OCI-M1 (cell line): ENCODE results near the gene ARHGEF19.
A peak's percentile ranks its signal among the peaks of the same experiment; 100 is the strongest.
"Not testable (repeated sequence)": the region's sequence is repeated elsewhere in the genome, so short reads cannot be mapped to it uniquely, and the experiment has no call there.

Experiments
- DNase-seq: peaks from one replicate; lab custom pipeline; 2025; lab: John Stamatoyannopoulos, UW

ARHGEF19 gene

DNA sequence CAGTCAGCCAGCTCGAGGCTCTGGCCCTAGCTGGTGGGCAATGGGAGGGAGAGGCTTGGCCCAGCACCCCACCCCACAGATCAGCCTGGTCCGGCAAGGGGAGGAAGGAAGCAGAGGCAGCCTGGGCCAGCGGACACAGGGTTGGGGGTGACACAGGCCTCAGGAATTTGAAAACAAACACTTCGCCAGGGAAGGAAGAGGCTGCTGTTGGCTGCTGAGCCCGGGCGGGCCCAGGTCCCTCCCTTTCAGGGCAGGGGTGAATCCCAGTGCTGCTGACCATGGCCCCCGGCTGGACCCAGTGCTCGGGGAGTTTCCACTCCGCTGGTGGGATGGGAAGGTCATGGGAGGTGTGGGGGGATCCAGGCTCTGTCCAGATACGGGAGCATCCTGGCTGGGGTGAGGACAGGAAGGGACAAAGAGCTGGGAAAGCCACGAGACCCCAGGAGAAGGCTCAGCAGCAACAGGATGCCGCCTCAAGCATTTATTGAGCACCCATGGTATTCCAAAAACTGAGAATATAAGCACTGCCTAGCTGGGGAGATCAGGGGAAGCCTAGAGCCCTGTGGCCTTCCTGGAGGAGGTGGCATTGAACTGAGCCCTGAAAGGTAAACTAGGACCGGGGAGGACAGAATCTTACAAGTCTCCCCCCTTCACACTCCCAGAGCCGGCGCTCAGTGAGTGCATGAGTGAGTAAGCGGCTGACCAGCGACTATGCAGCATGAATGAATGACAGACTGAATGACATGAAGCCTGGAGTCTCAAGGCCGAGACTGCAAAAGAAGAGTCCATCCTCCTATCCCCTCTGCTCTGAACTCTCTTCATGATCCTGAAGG lies 30.3 kb downstream of the ARHGEF19 start:
- no peak for DNase-seq

DNA sequence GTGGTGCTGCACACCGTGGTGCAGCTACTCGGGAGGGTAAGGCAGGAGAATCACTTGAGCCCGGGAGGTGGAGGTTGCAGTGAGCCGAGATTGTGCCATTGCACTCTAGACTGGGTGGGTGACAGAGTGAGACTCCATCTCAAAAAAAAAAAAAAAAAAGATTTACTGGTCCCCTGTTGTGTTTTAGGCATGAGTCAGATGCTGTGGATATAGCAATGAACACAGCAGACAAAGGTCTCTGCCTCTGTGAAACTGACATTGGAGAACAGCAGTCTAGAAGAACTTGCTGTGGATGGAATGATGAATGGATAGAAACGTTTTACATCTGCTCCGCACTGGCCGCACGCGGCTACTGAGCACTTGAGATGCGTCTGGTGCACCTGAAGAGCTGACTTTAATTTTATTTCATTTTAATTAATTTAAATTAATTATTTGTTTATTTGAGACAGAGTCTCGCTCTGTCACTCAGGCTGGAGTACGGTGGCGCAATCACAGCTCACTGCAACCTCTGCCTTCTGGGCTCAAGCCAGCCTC lies 32.1 kb downstream of the ARHGEF19 start:
- DNase-seq = no peak

DNA sequence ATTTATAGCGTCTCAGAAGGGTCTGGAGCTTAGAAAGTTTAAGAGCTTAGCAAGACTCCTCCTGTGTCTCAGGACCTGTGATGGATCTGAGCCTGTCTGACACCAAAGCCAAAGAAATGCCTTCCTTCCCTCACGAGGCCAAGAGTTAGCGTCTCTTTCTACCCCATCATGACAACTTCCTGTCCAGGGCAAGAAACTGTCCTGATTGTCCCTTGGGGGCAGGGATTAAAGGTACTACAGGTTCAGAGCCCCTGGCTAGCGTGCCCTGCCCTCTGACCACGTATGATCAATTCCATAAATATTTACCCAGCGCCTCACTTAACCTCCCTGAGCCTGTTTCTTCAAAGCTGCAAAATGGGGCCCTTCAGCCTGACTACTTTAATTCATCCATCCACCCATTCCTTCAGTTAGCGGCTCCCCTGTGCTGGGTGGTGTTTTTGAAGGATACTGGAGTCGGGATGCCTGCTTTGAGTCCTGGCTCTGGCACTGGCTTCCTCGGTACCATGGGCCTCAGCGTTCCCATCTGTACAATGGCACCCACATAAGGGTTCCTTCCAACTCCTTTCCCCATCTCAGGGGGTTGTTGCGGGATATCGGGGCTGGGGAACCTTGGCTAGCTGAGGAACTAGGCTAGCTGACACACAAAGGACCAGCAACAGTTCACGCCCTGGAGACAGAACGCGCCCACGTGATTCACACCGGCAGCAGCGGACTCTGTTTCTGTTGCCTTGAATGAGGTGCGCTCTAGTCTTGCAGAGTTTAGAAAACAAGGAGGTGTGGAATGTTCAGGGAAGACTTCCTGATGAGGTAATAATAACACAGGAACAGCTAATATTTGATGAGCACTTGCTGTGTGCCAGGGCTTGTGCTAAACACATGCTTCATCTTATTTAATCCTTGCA lies 33.6 kb downstream of the ARHGEF19 start:
- DNase-seq = no peak

- DNase-seq = no peak
These were observed 35.1 kb downstream of the ARHGEF19 start for GRCh38 chr1:16177306-16177705.

GRCh38 chr1:16176653-16177052 lies 35.8 kb downstream of the ARHGEF19 start:
- no peak for DNase-seq

DNA sequence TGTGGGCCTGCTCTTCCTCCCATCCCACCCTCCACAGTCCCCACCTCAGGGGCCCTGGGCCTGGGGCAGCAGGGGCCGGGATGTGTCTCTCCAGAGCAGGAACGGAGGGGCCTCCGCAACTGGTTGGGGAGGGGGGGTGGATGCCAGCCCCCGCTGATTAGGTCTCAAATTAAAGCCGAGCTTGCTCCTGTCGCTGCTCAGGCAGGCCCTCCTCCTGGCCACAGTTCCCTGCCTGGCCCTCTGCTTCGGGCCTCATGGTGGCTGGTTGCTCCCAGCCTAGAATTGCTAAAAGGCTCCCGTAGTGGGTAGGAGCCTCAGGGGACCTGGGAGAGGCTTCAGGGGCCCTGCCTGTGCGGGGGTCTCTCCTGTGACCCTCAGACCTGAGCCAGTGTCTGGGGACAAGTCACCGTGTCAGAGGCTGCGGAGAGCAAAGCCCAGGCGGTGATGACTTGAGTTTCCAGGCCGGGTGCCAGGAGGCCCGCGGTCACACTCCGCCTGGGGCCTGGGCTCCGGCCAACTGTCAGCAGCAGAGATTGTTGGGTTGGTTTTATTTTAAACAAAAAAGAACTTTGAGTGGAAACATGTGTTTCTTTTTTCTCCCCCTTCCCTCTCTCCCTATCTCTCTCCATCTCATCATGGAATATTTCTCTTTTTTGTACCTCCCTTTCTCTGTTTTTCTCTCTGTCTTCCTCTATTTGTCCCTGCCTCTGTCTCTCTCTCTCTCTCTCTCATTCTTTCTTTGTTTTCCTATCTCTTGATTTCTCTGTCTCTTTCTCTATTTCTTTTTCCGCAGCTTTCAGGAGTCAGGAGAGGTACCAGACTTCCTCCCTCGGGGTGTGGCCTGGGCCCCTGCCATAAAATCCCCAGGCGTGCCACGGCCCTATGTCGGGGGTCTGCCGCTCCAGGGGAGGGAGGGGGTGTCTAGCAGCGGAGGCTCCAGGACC lies 36.6 kb downstream of the ARHGEF19 start:
- DNase-seq = peak; percentile 81

GRCh38 chr1:16174886-16175598 lies 37.4 kb downstream of the ARHGEF19 start:
- no peak for DNase-seq

DNA sequence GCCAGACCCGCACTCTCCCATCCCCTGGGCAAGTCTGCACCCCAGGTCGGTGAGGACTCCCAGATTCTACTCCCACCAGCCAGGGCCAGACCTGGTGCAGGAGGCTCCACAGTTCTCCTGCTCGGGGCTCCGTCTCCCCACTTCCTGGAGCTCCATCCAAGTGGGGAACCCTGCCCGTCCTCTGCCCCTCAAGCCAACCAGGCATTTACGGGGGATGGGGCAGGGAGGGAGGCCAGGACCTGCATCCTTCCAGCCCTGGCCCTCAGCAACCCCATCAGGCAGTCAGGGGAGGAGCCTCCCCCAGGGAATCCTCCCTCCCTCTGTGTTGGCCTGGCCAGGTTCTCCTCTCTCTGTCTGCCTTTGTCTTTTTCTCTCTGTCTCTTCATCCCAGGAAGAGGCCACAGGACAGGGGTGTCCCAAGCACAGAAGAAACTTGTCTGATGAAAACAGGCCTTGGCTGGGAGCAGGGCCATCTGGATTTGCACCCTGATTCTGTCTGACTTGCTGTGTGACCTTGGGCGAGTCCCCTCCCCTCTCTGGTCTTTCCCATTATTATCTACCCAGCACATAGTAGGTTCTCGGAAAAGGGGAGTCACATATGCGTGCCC lies 38.1 kb downstream of the ARHGEF19 start:
- no peak for DNase-seq

DNA sequence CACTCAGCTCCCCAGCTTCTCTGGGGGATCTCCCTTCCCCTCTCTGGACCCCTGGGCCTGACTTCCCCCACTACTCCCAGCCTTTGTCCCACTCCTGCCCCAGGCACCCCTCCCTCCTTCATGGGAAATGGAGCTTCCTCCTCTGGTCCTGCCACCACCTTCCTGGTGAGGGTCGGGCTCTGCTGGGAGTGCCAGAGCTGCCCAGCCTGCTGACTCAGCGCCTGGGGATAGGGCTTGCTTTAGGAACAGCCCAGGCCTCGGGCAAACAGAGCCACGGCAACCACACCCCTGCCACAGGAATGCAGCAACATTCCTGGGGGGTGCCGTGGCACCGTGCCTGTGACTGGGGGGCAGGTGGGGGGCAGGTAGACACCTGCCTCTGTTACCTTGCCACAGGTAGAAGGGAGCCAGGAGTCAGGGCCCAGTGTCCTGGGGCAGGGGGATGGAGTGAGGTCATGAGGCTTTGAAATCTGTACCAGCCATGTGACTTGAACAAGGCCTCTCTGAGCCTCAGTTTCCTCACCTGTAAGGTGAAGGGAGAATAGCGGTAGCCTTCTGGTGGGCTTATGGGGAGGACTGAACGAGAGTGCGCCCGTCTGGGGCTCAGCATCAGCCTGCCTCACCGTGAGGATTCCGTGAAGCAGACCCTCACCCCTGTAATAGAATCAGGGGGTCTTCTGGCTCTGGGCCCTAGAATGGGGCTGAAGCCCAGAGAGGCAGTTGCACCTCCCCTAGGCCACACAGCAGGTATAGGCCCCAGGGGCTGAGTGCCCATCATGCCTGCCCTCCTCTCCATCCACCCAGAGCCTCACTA lies 38.8 kb downstream of the ARHGEF19 start:
- DNase-seq = no peak

- peak; percentile 90 for DNase-seq
These were observed 39.4 kb downstream of the ARHGEF19 start for GRCh38 chr1:16172964-16173446.

- no peak for DNase-seq
These were observed 40.1 kb downstream of the ARHGEF19 start for GRCh38 chr1:16172218-16172830.

DNA sequence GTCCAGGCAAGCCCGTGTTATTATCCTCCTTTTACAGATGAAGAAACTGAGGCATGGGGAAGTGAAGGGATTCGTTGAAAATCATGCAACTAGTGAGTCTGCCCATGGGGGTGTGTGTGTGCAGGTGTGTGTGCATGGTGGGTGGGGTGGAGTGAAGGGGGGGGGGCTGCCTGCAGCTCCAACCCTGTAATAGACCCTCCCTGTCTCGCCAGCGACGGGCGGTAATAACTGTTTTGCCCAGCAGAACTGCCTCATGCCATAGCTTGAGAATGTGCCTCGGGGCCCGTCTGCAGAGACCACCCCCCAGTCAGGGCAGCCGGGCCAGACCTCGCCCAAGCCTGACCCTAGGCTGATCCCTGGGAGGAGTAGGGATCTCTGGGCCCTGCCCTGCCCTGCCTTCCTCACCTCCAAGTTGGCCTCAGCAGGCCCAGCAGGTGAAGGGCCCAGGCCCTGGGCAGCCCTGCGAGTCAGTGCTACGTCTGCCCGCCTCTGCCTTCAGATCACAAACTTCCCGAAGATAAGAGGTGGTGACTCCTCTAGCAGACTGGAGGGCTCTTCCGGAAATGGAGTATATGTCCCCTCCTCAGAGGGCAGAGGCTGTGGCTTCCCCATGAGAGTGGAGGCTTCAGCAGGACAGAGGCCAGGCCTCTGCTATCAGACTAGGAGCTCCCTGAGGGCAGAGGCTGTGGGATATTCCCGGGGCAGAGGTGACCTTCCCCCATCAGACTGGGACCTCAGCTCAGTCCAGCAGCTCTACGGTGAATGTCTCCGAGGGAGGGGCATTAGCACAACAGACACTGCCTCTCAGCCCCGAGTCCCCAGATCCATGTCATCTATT lies 40.9 kb downstream of the ARHGEF19 start:
- peak; percentile 11 for DNase-seq

GRCh38 chr1:16170283-16170673 lies 42.2 kb downstream of the ARHGEF19 start:
- no peak for DNase-seq

GRCh38 chr1:16168622-16169360 lies 43.7 kb downstream of the ARHGEF19 start:
- DNase-seq = no peak

GRCh38 chr1:16168144-16168495 lies 44.3 kb downstream of the ARHGEF19 start:
- DNase-seq = not testable (repeated sequence)

- DNase-seq = no peak
These were observed 44.9 kb downstream of the ARHGEF19 start for GRCh38 chr1:16167331-16168143.

DNA sequence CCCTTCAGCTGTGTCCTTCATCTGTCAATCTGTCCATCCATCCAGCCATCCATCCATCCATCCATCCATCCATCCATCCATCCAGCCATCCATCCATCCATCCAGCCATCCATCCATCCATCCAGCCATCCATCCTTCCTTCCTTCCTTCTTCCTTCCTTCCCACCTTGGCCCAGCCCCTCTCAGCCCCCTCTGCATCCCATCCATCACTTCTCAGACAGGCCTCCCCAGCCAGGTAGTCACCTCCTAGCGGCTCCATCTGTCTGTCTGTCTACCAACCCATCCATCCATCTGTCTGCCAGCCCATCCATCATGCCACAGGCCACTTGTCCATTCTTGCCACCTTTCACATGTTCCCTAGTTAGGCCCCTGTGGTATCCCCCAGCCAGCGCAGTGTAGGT lies 46.3 kb downstream of the ARHGEF19 start:
- DNase-seq = no peak
